Hindlimb muscle (tissue), 1 donor: ENCODE data around the gene ESPNL. TPM values are rescaled to one million over a fixed set of nuclear protein-coding genes. Genes with fewer than 3 reads are reported as not detected.
A peak's percentile ranks its signal among the peaks of the same experiment; 100 is the strongest.
"Not testable (repeated sequence)": the region's sequence is repeated elsewhere in the genome, so short reads cannot be mapped to it uniquely, and the experiment has no call there.

Source experiments
- DNase-seq: peaks from one replicate; pipeline ENCODE4 v3.0.0-alpha.2; 2013
- polyA plus RNA-seq: library from polyadenylated mRNA; unstranded; fragments of 120-200 nt; gene quantifications from one replicate; pipeline ENCODE4 v1.2.1, GENCODE V29; 2013; ENCODE audit not compliant: insufficient read length

Gene ESPNL
- polyA plus RNA-seq, 1 donor, result 1.2 TPM

- not testable (repeated sequence) for DNase-seq
Observed at GRCh38 chr2:238115709-238116108, 15.6 kb downstream of the ESPNL start.

- DNase-seq, result no peak
Observed at GRCh38 chr2:238116298-238117198, 16.4 kb downstream of the ESPNL start.

GRCh38 chr2:238117199-238118154 is 17.3 kb downstream of the ESPNL start:
- DNase-seq, result no peak

- no peak for DNase-seq
Observed at GRCh38 chr2:238119756-238120462, 19.8 kb downstream of the ESPNL start.

DNA sequence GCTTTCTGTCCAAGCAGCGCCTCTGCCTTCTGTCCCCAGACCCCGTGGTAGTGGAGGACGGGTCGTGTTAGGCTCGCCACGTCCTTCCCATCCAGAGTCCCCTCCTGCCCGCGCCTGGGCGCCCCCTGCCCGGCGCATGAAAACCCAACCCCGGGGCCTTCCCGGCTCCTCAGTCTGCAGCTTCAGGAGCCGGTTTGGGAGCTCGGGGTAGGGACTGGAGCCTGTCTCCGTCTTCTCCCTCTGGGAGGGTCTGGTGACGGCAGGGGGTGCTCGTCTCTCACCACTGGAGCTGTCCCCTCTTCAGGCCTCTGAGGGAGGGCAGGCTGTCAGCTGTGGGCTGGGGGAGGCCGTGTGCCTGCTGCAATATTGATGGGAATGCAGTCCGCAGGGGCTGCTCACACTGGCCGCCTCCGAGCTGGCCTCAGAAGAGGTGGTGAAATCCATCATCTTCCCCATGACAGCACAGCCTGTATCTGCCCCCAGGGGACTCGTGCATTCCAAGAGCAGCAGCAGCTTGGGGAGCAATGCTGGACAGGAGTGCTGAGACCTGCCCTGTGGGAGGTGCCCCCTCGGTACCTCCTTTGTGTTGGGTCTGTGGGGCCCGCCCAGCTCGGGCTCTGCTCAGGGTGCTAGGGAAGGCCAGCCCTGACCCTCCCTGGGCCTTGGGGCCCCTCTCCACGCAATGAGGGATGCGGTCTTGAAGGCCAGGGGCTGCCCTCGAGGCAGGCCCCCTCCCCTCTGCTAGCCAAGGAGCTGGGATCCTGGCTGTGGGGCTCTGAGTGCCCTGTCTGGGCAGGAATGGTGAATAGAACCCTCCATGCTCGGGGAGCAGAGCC is 20.5 kb downstream of the ESPNL start:
- DNase-seq, result no peak

DNA sequence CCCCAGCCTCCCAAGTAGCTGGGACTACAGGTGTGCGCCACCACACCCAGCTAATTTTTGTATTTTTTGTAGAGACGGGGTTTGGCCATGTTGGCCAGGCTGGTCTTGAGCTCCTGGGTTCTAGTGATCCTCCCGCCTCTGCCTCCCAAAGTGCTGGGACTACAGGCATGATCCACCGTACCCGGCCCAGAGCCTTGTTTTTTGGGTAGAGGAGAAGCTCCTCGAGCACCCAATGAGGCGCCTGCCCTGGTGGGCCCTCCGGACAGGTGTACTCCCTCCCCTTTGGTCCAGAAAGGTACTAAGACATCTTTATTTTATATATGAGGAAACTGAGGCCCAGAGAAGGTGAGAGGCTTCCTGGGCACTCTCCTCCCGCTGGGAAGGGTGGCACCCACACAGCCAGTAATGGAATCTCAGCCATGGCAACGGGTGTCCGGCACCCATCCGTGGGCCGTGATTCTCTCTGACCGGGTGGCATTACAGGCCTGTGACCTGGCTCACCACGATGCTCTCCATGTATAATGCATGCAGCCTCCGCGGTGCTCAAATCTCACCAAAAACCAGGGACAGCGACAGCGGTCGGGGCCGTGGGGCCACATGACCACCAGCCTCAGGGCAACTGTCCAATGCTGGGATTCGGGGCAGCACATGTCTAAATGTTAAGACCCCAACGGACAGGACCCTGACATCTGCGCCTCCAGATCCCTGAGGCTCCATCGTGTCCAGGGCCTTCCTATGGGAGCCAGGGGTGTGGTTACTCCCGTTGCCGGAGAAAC is 21.6 kb downstream of the ESPNL start:
- DNase-seq, result no peak

DNA sequence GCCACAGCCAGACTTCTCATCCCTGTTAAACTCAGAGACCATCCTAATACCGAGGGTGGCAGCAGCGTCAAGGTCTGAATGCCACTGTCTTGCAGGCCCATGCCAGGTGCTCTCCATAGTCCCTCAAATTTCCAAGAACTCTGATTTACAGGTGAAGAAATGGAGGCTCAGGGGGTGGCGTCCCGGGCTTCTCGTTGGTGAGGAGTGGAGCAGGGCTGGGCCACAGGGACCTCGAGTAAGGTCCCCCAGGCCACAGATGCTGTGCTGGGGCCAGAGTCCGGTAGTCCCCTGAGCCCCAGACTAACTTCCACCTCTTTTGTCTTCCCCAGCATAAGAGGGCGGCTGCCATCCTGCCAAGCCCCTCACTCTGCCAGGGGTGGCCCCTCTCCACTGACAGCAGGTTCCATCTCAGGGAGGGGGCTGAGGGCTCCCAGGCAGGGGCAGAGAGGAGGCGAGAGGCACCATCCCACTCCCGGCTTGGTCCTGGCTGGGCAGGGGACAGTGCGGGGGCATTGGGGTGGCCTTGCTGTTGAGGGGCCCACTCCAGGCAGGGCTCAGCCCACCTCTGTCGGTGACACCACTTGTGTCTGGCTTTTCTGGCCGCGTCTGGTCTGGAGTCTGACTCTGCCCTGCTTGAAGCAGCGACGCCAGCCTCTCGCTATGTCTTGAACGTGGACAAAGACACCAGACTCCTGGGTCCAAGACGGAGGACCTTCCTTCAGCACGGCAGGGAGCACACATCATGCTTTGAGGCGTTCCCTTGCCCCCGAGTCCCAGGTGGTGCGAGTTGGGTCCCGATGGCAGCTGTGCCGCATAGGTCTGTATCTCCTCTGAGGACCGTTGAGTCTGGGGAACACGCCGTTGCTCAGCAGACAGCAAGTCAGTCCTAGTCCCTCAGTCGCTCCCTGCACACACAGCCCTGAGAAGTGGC is 22.4 kb downstream of the ESPNL start:
- DNase-seq, result no peak

- no peak for DNase-seq
Observed at GRCh38 chr2:238123218-238123971, 23.3 kb downstream of the ESPNL start.

GRCh38 chr2:238123991-238124470 is 23.9 kb downstream of the ESPNL start:
- no peak for DNase-seq

- no peak for DNase-seq
Observed at GRCh38 chr2:238124488-238125126, 24.5 kb downstream of the ESPNL start.

DNA sequence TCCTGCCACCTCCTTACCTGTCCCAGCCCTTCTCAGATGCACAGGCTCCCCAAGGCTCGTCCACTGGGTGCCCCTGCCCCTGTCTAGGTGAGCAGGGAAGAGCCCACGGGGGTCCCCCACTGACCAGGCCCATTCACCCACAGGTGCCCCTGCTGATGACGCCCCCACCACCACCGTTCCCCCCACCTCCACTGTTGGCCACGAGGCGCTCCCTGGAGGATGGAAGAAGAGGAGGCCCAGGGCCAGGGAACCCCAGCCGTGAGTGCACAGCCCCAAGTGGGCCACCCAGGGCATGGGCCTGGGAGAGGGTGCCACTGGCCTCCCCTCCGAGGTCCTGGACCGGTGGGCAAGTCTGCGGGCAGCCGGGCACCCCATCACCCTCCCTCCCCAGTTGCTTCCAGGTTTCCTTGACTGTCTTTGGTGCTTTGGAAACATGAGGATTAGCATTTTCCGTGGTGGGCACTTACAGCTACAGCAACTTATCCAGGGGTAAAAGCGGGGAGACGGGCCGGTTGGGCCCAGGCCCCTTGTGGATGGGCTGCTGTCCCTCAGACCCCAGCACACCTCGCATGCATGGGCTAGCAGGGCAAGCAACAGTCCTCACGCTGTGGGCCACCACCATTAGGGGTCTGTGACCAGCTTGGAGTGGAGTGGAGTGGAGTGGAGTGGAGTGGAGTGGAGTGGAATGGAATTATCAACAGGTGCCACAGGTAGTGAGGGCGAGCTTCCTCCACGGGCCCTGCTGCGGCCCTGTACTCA is 25.2 kb downstream of the ESPNL start:
- DNase-seq, result no peak

DNA sequence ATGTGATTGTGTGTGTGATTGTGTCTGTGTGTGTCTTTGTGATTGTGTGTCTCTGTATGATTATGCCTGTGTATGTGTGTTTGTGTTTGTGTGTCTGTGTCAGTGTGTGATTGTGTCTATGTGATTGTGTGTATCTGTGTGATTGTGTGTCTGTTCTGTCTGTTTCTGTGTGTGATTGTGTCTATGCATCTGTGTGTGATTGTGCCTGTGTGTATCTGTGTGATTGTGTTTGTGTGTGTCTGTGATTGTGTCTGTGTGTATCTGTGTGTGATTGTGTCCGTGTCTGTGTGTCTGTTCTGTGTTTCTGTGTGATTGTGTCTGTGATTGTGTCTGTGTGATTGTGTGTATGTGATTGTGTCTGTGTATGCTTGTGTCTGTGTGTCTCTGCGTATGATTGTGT is 26.2 kb downstream of the ESPNL start:
- DNase-seq, result no peak

- no peak for DNase-seq
Observed at GRCh38 chr2:238126775-238127164, 26.6 kb downstream of the ESPNL start.

DNA sequence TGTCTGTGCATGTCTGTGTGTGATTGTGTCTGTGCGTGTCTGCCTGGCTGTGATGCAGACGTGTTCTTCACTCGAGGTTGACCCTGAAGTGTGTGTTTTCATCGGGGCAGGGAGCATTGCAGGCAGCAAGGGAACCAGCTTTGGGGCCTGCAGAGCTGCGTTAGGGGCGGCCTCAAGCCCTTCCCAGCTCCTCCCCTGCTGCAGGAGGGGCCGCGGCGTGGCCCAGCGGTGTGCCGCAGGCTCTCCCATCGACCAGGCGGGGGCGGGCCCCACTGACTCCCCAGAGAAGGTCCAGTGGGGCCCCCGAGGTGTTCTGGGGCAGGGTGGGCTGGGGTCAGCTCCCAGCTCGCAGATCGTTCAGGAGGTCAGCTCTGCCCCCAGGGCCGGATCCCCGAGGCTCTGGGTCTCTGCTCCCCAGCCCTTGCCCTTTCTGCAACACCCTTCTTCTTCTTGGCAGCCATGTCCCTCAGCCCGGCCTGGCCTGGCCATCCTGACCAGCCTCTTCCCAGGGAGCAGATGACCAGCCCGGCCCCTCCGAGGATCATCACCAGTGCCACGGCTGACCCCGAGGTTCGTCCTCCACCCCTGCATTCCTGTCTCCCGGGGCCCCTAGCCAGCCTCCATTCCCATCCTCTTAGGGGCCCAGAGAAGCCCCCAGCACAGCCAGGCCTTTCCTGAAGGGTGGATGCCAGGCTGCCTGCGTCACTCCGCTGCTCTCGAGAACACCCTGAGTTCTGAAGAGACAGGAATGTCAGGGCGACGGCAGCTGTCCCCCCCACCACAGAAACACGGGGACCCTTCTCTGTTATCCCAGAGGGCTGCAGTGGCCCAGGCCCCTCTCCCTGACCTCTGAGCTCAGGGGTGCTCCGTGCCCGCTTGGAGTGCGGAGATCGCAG is 27.3 kb downstream of the ESPNL start:
- DNase-seq, result peak; percentile 63

- DNase-seq, result no peak
Observed at GRCh38 chr2:238128061-238128440, 27.9 kb downstream of the ESPNL start.

DNA sequence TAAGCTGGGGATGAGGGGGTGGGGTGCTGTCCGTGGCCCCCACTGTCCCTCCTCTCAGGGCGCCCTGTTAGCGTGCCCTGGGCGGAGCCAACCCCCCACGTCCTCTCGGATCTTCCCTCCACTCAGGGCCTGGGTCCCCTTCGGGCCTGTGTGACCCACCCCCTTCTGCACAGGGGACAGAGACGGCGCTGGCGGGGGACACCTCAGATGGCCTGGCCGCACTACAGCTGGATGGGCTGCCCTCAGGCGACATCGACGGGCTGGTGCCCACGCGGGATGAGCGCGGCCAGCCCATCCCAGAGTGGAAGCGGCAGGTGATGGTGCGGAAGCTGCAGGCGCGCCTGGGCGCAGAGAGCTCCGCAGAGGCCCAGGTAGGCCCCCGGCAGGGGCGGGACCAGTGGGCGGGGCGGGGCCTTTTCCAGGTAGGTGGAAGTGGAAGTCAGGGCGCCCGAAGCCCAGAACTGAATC is 28.4 kb downstream of the ESPNL start:
- DNase-seq, result no peak
